ENCODE data around the gene HKDC1. TPM values are rescaled to one million over a fixed set of nuclear protein-coding genes. Genes with fewer than 3 reads are reported as not detected.

HKDC1 gene
- total RNA-seq, 1 experiment from 2014 or later: not detected

DNA sequence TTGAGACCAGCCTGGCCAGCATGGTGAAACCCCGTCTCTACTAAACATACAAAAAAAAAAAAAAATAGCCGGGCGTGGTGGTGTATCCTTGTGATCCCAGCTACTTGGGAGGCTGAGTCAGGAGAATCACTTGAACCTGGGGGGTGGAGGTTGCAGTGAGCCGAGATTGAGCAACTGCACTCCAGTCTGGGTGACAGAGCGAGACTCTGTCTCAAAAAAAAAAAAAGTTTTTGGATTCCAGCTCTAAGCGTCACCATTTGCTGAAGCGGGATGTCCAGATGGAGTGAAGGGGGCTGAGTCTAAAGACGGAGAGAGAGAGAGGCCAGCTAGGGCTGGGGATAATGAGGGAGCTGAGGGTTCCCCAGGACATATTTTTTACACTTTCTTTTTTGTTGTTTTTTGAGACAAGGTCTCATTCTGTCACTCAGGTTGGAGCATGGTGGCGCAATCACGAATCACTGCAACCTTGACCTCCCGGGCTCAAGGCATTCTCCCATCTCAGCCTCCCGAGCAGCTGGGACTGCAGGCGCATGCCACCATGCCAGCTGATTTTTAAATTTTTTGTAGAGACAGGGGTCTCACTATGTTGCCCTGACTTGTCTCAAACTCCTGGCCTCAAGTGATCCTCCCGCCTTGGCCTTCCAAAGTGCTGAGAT, 48.8 kb downstream of the HKDC1 start:
- Histone ChIP-seq H3K9me2 (replicated peaks; ENCODE audit: insufficient read depth, low read length) (no peaks in the 10 kb centered on the region), H3K9ac (ENCODE audit: low read length) (no peak overlapping the region), H3K27me3 (ENCODE audit: low read length) (no peaks in the 10 kb centered on the region), H3K4me3 (ENCODE audit: low read length) (no peak overlapping the region), H3K79me2 (ENCODE audit: low read length) (no peaks in the 10 kb centered on the region), H3K9me3 (ENCODE audit: low read length) (no peaks in the 10 kb centered on the region), H3K36me3 (ENCODE audit: insufficient read depth, low read length) (no peaks in the 10 kb centered on the region), H2AFZ (ENCODE audit: low read length) (no peak overlapping the region), H3K4me1 (ENCODE audit: low read length) (no peaks in the 10 kb centered on the region), H4K20me1 (ENCODE audit: insufficient read depth, low read depth, low read length) (no peaks in the 10 kb centered on the region), H3K4me2 (ENCODE audit: low read depth, low read length, poor library complexity, severe bottlenecking) (no peak overlapping the region), H3K27ac (ENCODE audit: low read length) (no peak overlapping the region)
- DNase-seq: no peak

DNA sequence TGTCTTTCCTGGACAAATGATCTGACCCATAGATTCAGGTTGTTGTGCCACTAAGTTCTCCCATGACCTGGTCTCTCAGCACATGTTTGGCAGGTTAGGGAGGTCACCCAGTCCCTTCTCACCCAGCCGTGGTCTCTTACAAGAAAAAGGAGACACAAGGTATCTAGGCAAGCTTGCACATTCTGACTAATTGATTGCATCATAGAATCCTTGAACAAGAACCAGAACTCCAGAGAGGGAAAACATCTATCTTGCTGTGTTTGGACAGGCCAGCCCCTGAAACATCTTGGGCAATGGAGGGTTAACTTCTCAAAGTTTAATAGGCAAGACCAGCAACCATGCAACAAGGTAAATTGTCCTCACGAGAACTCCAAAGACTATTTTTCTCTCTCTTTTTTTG, 49.6 kb downstream of the HKDC1 start:
- H3K4me3 ChIP-seq (ENCODE audit: low read length): no peak overlapping the region
- H3K4me2 ChIP-seq (ENCODE audit: low read depth, low read length, poor library complexity, severe bottlenecking): no peak overlapping the region
- no peak overlapping the region for H3K27ac ChIP-seq (ENCODE audit: low read length)
- no peaks in the 10 kb centered on the region for H3K36me3 ChIP-seq (ENCODE audit: insufficient read depth, low read length)
- no peaks in the 10 kb centered on the region for H4K20me1 ChIP-seq (ENCODE audit: insufficient read depth, low read depth, low read length)
- H3K4me1 ChIP-seq (ENCODE audit: low read length): no peaks in the 10 kb centered on the region
- H3K9me2 ChIP-seq (replicated peaks; ENCODE audit: insufficient read depth, low read length): no peaks in the 10 kb centered on the region
- H3K9ac ChIP-seq (ENCODE audit: low read length): no peak overlapping the region
- H3K9me3 ChIP-seq (ENCODE audit: low read length): no peaks in the 10 kb centered on the region
- H3K27me3 ChIP-seq (ENCODE audit: low read length): no peaks in the 10 kb centered on the region
- H2AFZ ChIP-seq (ENCODE audit: low read length): no peak overlapping the region
- no peaks in the 10 kb centered on the region for H3K79me2 ChIP-seq (ENCODE audit: low read length)
- no peak for DNase-seq

DNA sequence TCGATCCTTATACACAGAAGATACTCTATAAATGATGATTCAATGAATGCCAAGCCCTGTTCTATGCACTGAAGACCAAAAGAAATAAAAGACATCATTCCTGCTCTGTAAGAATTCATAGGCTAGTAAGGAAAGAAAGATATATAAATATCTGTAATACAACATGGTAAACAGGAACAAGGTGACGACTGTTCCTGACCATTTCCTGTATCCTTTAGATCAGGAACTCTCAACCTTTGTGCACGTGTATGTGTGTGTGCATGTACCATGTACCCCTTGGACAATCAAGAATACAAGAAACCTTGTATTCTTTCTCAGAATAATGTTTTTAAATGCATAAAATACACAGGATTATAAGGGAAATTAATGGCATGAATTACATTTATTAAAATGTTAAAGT, 50.9 kb downstream of the HKDC1 start:
- no peaks in the 10 kb centered on the region for H3K4me1 ChIP-seq (ENCODE audit: low read length)
- no peak overlapping the region for H3K4me2 ChIP-seq (ENCODE audit: low read depth, low read length, poor library complexity, severe bottlenecking)
- no peaks in the 10 kb centered on the region for H3K36me3 ChIP-seq (ENCODE audit: insufficient read depth, low read length)
- no peaks in the 10 kb centered on the region for H3K79me2 ChIP-seq (ENCODE audit: low read length)
- no peak for DNase-seq
- H3K4me3 ChIP-seq (ENCODE audit: low read length): no peak overlapping the region
- no peaks in the 10 kb centered on the region for H3K9me2 ChIP-seq (replicated peaks; ENCODE audit: insufficient read depth, low read length)
- no peak overlapping the region for H3K9ac ChIP-seq (ENCODE audit: low read length)
- no peak overlapping the region for H2AFZ ChIP-seq (ENCODE audit: low read length)
- no peaks in the 10 kb centered on the region for H3K9me3 ChIP-seq (ENCODE audit: low read length)
- H4K20me1 ChIP-seq (ENCODE audit: insufficient read depth, low read depth, low read length): no peaks in the 10 kb centered on the region
- H3K27ac ChIP-seq (ENCODE audit: low read length): no peak overlapping the region
- no peaks in the 10 kb centered on the region for H3K27me3 ChIP-seq (ENCODE audit: low read length)

DNA sequence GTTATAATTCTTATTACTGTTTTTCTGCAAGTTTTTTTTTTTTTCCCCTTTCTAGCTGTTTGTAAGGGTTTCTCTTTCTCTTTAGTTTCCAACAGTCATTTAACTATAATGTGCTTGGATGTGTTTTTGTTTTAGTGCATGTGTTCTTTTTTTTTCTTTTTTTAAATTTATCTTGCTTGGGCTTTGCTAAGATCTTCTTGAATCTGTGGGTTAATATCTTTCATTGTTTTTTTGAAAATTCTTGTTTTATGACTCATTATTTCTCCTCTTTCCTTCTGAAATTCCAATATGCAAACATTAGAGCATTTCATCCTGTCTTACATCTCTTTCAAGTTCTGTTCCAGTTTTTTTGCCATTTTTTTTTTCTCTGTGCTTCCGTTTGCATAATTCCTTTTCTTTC, 52.5 kb downstream of the HKDC1 start:
- no peak for DNase-seq
- no peak overlapping the region for H3K4me3 ChIP-seq (ENCODE audit: low read length)
- H2AFZ ChIP-seq (ENCODE audit: low read length): no peak overlapping the region
- H3K27me3 ChIP-seq (ENCODE audit: low read length): no peaks in the 10 kb centered on the region
- H3K79me2 ChIP-seq (ENCODE audit: low read length): no peaks in the 10 kb centered on the region
- H3K9me3 ChIP-seq (ENCODE audit: low read length): no peaks in the 10 kb centered on the region
- H3K36me3 ChIP-seq (ENCODE audit: insufficient read depth, low read length): no peaks in the 10 kb centered on the region
- no peak overlapping the region for H3K27ac ChIP-seq (ENCODE audit: low read length)
- H3K4me2 ChIP-seq (ENCODE audit: low read depth, low read length, poor library complexity, severe bottlenecking): no peak overlapping the region
- no peaks in the 10 kb centered on the region for H3K4me1 ChIP-seq (ENCODE audit: low read length)
- H4K20me1 ChIP-seq (ENCODE audit: insufficient read depth, low read depth, low read length): no peaks in the 10 kb centered on the region
- H3K9me2 ChIP-seq (replicated peaks; ENCODE audit: insufficient read depth, low read length): no peaks in the 10 kb centered on the region
- no peak overlapping the region for H3K9ac ChIP-seq (ENCODE audit: low read length)

DNA sequence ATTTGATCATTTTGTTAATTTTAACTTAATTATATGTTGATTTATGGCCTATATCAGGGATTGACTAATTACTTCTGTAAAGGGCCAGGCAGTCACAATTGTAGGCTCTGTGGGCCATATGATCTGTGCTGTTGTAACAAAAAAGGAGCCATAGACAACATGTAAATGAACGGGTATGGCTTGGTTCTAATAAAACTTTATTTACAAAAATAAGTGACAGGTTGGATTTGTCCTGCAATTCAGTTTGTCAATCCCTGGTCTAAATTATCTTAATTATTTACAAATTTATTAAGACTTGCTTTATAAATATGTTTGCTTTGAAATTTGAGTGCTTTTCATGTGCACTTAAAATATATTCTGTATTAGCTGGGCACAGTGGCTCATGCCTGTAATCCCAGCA, 55.3 kb downstream of the HKDC1 start:
- Histone ChIP-seq H4K20me1 (ENCODE audit: insufficient read depth, low read depth, low read length) (no peaks in the 10 kb centered on the region), H3K27me3 (ENCODE audit: low read length) (no peaks in the 10 kb centered on the region), H3K4me2 (ENCODE audit: low read depth, low read length, poor library complexity, severe bottlenecking) (no peak overlapping the region), H3K9ac (ENCODE audit: low read length) (no peak overlapping the region), H3K36me3 (ENCODE audit: insufficient read depth, low read length) (no peaks in the 10 kb centered on the region), H3K27ac (ENCODE audit: low read length) (no peak overlapping the region), H3K9me2 (replicated peaks; ENCODE audit: insufficient read depth, low read length) (no peaks in the 10 kb centered on the region), H2AFZ (ENCODE audit: low read length) (no peak overlapping the region), H3K9me3 (ENCODE audit: low read length) (no peaks in the 10 kb centered on the region), H3K4me1 (ENCODE audit: low read length) (peaks cover 23% of the 10 kb centered on the region), H3K4me3 (ENCODE audit: low read length) (no peak overlapping the region), H3K79me2 (ENCODE audit: low read length) (no peaks in the 10 kb centered on the region)
- no peak for DNase-seq

DNA sequence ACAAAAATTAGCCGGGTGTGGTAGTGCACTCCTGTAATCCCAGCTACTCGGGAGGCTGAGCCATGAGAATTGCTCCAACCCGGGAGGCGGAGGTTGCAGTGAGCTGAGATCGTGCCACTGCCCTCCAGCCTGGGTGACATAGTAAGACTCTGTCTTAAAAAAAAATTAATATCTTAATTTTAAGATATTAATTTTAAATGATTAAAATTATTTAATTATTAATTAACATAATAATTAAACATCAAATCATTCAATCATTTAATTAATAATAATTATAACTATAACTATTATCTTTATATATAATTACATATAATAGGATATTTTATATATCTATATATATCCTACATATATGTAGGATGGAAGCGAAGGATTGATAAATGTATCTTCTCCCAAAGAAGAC, 56.4 kb downstream of the HKDC1 start:
- Histone ChIP-seq H3K36me3 (ENCODE audit: insufficient read depth, low read length) (no peaks in the 10 kb centered on the region), H3K9ac (ENCODE audit: low read length) (no peak overlapping the region), H4K20me1 (ENCODE audit: insufficient read depth, low read depth, low read length) (no peaks in the 10 kb centered on the region)

DNA sequence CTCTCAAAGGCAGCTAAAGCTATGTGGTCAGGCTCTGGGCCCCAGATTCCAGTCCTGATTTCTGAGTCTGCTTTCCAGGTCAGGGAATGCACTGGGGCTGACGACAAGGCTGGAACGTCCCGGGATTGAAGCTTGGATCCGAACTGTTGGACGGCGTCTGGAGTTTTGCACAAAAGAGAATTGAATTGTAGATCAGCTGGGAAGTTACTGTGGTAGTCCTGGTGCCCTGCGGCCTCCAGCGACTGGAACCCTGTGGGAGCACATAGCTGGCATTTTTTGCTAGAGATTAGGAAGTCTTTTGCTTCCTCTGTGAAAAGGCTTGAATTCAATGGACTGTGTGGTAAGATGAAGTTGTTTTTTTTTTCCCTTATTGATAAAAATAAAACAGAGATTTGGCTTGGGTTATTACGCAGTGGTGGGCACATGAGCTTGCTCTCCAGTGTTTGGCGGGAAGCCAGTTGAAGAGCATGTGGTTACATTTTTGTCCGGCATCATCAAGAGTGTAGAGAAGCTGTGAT, 58.4 kb downstream of the HKDC1 start, which contains the start of gene HK1:
Gene HK1 (plus strand): TSS at position 51 of the 518 bp plus-strand sequence.
- Histone ChIP-seq H3K27ac (ENCODE audit: low read length) (peak within 1 kb of the TSS; percentile 69), H2AFZ (ENCODE audit: low read length) (peak within 1 kb of the TSS; percentile 69), H3K4me2 (ENCODE audit: low read depth, low read length, poor library complexity, severe bottlenecking) (peak within 1 kb of the TSS; percentile 63), H4K20me1 (ENCODE audit: insufficient read depth, low read depth, low read length) (no peaks in the 10 kb centered on the region), H3K4me1 (ENCODE audit: low read length) (peaks cover 31% of the 10 kb centered on the region), H3K27me3 (ENCODE audit: low read length) (no peaks in the 10 kb centered on the region), H3K36me3 (ENCODE audit: insufficient read depth, low read length) (no peaks in the 10 kb centered on the region), H3K79me2 (ENCODE audit: low read length) (no peaks in the 10 kb centered on the region), H3K9me2 (replicated peaks; ENCODE audit: insufficient read depth, low read length) (no peaks in the 10 kb centered on the region), H3K4me3 (ENCODE audit: low read length) (peak within 1 kb of the TSS; percentile 42), H3K9me3 (ENCODE audit: low read length) (no peaks in the 10 kb centered on the region), H3K9ac (ENCODE audit: low read length) (peak within 1 kb of the TSS; percentile 47)
- no peak for DNase-seq

More for the DNA sequence above, 56.4 kb downstream of the HKDC1 start:
- Histone ChIP-seq H3K4me3 (ENCODE audit: low read length) (no peak overlapping the region), H3K27ac (ENCODE audit: low read length) (no peak overlapping the region), H3K9me2 (replicated peaks; ENCODE audit: insufficient read depth, low read length) (no peaks in the 10 kb centered on the region), H3K27me3 (ENCODE audit: low read length) (no peaks in the 10 kb centered on the region), H3K4me1 (ENCODE audit: low read length) (peaks cover 31% of the 10 kb centered on the region), H3K4me2 (ENCODE audit: low read depth, low read length, poor library complexity, severe bottlenecking) (no peak overlapping the region), H3K79me2 (ENCODE audit: low read length) (no peaks in the 10 kb centered on the region), H3K9me3 (ENCODE audit: low read length) (no peaks in the 10 kb centered on the region), H2AFZ (ENCODE audit: low read length) (no peak overlapping the region)
- no peak for DNase-seq

DNA sequence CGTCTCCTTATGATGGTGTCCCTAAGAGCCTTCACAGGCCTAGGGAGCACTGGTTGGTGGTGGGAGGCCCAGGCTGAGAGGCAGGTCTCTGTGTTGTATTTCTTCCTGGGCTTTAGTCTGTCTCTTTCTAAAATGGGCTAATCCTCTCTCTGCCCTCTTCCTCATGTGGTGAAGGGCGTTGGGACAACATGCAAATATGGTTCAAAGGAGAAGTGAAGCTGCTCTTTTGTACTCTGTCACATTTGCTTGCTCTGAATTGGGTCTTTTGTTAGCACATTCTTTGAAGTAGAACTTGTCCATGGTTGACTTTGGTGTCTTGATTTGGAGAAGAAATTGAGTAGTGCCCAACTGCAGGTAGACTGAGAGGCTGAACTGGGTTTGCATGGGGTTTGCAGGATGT, 59.0 kb downstream of the HKDC1 start:
- H3K79me2 ChIP-seq (ENCODE audit: low read length): no peaks in the 10 kb centered on the region
- H3K36me3 ChIP-seq (ENCODE audit: insufficient read depth, low read length): no peaks in the 10 kb centered on the region
- peak overlapping the region; percentile 42 for H3K4me3 ChIP-seq (ENCODE audit: low read length)
- peak overlapping the region; percentile 47 for H3K9ac ChIP-seq (ENCODE audit: low read length)
- H2AFZ ChIP-seq (ENCODE audit: low read length): peak overlapping the region; percentile 69
- H3K4me1 ChIP-seq (ENCODE audit: low read length): peaks cover 31% of the 10 kb centered on the region
- H3K27me3 ChIP-seq (ENCODE audit: low read length): no peaks in the 10 kb centered on the region
- peak overlapping the region; percentile 63 for H3K4me2 ChIP-seq (ENCODE audit: low read depth, low read length, poor library complexity, severe bottlenecking)
- peak; percentile 83 for DNase-seq
- H3K9me3 ChIP-seq (ENCODE audit: low read length): no peaks in the 10 kb centered on the region
- H3K9me2 ChIP-seq (replicated peaks; ENCODE audit: insufficient read depth, low read length): no peaks in the 10 kb centered on the region
- H4K20me1 ChIP-seq (ENCODE audit: insufficient read depth, low read depth, low read length): no peaks in the 10 kb centered on the region
- peak overlapping the region; percentile 69 for H3K27ac ChIP-seq (ENCODE audit: low read length)

Data from Karpas-422 (cell line).